Activated CD8-positive, alpha-beta memory T cell treated with anti-CD3 and anti-CD28 coated beads, Interleukin-2, amount 50 U/mL, for 1 hour (primary cell): ENCODE data around the gene WLS.
"Not testable (repeated sequence)": the region's sequence is repeated elsewhere in the genome, so short reads cannot be mapped to it uniquely, and the experiment has no call there.

Source experiments
- DNase-seq: peaks from one replicate; pipeline ENCODE4 v3.0.0-alpha.2; 2020; ENCODE audit errors: extremely low read depth

The WLS gene

DNA sequence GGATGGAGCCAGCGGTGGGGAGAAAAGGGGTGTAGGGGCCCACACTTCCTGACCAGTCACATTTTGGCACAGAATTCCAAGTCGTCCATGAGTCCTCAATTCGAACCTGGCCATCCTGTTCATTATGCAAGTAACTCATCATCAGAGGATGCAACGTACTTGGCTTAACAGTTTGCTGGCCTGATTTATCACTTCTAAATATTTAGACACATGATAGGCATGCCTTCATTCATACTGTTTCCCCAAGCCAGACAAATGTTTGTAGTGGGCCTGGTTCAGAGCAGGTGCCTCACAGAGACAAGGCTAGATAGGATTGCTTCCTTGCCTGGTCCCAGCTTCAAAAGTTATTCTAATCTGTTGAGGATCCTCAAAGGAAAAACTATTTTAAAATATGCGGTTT lies 66.7 kb downstream of the WLS start:
- DNase-seq: no peak

- DNase-seq: no peak
These were observed 67.4 kb downstream of the WLS start for GRCh38 chr1:68164918-68165317.

DNA sequence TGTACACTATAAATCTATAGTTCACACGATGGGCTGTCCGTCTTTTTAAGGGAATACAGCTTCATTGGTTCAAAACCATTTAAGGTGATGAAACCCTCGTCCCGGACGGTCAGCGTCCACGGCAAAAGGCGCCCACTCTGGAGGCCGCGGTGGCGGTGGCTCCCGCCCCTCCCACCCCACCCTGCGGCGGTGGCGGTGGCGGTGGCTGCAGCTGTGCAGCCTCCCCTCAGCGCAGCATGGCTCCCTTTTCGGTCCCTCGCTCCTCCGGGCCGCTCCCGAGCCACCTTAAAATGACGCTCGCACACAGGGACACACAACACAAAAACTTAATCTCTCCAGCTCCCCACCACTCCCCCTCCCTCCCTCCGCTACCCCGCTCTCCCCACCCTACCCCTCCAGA lies 69.1 kb downstream of the WLS start:
- no peak for DNase-seq

DNA sequence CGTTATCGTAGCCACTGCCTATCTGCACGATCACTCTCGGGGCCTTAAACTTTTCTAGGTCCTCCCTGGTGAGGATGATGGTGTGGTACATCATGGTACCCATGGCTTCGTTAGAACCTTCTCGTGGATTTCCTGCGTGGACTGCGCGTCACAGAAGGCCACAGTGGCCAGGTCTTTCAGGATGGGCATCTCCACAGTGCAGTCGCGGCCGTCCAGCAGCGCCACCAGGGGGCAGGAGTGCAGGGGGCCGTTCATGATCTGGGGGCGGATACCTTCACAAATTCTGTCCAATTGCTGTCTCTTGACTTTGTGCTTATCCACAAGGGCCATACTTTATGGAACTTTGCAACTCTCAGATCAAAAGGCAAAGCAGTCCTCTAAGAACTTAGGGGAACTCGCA lies 69.6 kb downstream of the WLS start:
- DNase-seq: no peak

DNA sequence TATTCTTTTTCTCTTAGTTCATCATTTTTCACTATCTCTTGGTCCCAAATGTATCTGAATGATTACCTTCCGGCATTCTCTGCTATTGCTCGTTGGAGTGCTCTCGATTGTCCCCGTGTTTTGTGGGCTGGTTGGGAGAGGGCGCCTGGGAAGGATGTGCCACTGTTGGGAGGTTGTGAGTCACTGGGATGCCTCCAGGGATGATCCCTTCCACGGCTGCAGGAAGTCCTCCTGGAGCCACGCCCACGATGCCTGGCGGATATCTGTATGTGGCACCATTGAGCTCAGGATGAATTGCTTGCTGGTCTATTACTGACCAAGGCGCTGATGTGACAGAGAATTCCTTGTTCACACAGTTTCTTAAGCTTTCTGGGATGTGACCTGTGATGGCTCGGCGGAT lies 70.7 kb downstream of the WLS start:
- DNase-seq: not testable (repeated sequence)

GRCh38 chr1:68160935-68161334 lies 71.4 kb downstream of the WLS start:
- not testable (repeated sequence) for DNase-seq

GRCh38 chr1:68160021-68160420 lies 72.3 kb downstream of the WLS start:
- DNase-seq: no peak

DNA sequence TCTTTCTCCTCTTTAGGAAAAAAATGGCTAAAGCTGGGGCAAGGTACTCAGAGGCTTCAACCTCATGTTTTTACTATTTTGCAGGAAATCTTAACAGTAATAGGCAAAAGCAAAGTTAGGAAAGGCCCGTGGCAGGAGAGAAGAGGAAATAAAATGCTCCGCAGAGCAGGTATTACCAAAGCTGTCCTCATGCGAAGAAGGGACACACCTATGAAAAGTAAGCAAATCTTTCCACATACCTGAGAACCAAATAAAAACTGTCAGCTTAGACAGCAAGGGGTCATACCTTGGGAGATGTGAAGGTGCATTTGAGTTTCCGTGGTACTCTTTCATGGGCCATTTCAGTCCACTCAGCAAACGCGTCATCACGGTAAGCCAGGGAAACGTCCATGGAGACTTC lies 73.5 kb downstream of the WLS start:
- no peak for DNase-seq

DNA sequence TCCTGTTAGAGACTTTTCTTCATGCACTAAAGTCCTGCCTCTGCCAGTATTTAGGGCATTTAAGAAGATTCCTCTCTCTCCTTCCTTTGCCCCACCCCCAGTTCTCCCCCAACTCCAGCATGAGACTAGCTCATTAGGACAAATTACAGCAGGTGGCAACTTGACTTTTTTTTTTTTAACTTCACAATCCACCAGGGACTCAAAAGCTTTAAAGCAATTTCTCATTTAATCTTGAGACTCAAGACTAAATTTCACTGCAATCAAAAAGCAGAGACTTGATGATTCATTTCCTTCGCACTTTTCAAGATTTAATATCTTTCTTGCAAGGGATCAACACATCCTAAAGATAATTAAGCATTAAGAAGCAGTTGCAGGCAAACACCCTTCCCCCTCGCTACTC lies 74.9 kb downstream of the WLS start:
- no peak for DNase-seq

GRCh38 chr1:68151690-68152089 lies 80.6 kb downstream of the WLS start:
- DNase-seq: no peak

DNA sequence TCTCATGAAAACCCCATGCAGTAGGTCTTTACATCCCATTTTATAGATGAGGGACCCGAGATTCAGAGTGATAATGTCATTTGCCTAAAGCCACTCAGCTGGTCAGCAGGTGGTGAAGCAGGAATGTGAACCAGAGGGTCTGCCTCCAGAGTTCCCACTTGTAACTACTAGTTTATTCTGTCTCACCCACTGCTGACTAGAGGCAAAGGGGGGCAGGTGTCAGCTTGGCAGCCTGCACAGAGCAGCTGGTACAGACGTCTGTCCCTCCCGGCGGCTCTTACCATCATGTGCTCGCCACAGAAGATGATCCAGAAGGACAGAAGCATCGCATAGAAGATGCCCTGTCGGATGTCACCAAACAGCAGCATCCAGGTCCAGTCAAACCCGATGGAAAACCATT lies 82.4 kb downstream of the WLS start:
- DNase-seq: no peak

- DNase-seq: no peak
These were observed 83.1 kb downstream of the WLS start for GRCh38 chr1:68149110-68149798.

DNA sequence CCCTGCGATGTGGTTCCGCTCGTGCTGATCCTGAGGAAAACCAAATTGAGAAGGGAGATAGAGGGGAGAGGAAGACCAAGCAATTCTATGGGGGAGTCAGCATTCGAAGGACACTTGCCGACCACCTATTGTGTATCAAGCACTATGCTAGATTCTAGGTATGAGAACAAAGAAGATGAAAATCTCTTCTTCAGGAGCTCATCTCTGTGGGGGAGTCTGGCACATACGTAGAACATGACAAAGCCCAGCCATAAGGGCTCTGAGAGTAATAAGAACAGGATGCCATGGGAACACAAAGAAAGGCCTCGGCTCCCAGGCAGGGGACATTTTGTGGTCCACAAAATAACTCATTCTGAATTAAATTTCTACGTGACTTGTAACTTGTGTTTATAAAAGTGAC lies 83.7 kb downstream of the WLS start:
- no peak for DNase-seq

DNA sequence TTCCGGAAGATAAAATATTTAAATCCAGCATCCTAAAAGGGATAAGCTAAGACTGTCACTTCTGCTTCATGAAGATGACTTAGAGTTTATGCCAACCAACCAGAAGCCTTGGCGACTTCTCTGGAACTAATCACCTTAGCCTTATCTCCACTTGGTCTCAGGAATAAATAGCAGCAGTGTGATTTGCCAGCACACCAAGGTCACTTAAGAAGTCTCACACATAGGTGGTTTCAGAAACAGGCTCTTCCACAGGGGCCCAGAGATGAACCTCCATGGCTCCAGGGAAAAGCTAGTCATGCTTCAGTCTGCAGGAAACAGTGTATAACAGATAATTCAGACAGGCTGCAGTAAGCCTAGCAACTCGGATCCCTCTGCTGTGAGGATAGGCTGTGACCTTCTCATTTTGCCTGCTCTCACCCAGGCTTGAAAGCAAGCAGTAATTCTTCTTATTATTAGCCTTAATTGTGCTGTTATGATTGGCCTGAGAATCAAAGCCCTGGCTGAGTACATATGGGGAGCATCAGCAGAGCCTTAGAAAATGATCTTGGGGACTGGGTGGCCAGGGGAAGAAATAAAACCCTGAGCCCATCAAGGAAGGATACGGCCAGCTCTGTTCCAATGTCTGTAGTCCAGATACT lies 84.7 kb downstream of the WLS start:
- DNase-seq: no peak

GRCh38 chr1:68145418-68146126 lies 86.8 kb downstream of the WLS start:
- DNase-seq: no peak

GRCh38 chr1:68144856-68145255 lies 87.5 kb downstream of the WLS start:
- no peak for DNase-seq

DNA sequence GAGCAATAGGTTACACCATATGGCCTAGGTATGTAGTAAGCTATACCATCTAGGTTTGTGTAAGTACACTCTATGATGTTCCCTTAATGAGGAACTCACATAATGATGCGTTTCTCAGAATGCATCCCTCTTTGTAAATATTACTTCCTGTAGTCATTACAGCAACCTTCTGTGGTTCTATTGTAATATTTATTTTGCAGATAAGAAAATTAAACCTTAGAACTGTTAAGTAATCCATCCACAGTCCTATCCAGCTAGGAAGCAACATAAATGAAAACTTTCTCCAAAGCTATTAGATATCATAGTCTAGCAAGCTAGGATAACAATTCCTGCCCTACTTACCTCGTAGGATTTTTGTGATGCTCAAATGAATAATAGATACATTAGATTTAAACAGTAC lies 88.7 kb downstream of the WLS start:
- no peak for DNase-seq

DNA sequence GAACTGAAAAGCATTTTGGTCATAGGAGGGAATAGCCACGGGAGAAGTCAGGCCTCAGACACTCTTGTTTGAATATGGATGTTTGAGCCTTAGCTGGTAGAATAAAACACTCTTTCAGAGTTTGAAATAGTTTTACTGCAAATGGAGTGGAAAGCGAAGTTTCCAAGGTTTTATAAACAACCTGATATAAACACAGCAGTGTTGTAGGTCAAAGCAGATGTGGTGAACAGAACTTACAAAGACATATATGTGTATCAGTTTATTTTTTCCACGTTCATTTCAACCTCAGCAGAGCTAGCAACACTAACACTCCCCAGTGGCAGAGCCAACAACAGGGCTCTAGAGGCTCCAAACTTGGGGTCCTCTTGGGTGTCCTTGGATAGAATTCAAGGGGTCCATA lies 89.9 kb downstream of the WLS start:
- DNase-seq: no peak

- no peak for DNase-seq
These were observed 90.3 kb downstream of the WLS start for GRCh38 chr1:68142036-68142435.

- no peak for DNase-seq
These were observed 91.0 kb downstream of the WLS start for GRCh38 chr1:68141071-68142021.

GRCh38 chr1:68140536-68140935 lies 91.8 kb downstream of the WLS start:
- DNase-seq: no peak

DNA sequence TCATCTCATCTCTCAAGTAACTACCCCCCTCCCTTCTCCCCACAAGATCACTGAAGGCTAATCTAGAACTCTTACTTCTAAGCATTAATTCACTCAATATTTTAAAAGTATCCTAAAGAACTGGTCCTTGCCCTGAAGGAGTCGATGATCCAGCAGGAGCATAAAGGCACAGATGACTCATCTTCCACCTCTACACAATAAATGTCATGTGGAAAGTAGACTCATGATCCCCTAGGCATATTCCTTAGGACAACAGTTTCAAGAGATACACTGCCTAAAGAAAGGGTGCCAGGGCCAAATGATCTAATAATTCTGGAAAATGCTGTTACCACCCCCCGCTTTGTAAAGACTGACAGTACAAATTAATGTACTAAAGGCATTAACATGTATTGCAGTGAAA lies 96.1 kb downstream of the WLS start:
- DNase-seq: no peak
